Stimulated activated CD8-positive, alpha-beta memory T cell treated with anti-CD3 and anti-CD28 coated beads, Interleukin-7, amount 100 ng/mL, for 48 hours (primary cell): Measurements from ENCODE around the gene SESN2.
"Not testable (repeated sequence)": the region's sequence is repeated elsewhere in the genome, so short reads cannot be mapped to it uniquely, and the experiment has no call there.

Experiments
- DNase-seq, 2 donors: peaks; one replicate each; pipeline ENCODE4 v3.0.0-alpha.2; 2020; ENCODE audit warnings: low read depth in 1 of 2; ENCODE audit errors: extremely low read depth in 1 of 2

SESN2 gene

DNA sequence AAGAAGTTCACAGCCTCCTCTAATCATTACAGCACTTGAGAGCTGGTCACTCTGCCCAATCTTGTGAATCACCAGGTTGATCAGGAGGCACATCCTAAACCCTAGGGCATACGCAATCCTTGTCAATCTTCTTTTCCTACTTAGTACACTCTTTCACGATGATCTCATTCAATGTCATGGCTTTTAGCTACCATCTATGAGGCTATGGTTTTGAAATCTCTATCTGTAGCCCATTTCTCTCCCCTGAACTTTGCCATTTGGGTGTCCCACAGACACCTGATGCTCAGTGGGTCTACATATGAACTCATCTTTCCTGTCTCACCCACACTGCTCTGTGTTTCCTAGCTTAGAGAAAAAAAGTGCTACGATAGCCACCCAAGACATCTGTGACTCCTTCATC lies 67.7 kb downstream of the SESN2 start:
- DNase-seq, result no peak

GRCh38 chr1:28327431-28327830 lies 68.1 kb downstream of the SESN2 start:
- not testable (repeated sequence) for DNase-seq

DNA sequence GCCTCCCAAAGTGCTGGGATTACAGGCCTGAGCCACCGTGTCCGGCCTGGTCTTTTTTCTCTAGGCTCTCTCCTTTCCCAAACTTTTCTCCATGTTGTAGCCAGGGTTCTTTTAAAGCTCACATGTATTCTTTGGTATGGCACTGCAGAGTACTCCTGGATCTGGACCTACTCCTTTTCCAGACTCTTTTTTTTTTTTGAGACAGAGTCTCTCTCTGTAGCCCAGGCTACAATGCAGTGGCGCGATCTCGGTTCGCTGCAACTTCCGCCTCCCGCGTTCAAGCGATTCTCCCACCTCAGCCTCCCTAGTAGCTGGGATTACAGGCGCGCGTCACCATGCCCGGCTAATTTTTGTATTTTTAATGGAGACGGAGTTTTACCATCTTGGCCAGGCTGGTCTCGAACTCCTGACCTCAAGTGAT lies 68.9 kb downstream of the SESN2 start:
- DNase-seq, result no peak

DNA sequence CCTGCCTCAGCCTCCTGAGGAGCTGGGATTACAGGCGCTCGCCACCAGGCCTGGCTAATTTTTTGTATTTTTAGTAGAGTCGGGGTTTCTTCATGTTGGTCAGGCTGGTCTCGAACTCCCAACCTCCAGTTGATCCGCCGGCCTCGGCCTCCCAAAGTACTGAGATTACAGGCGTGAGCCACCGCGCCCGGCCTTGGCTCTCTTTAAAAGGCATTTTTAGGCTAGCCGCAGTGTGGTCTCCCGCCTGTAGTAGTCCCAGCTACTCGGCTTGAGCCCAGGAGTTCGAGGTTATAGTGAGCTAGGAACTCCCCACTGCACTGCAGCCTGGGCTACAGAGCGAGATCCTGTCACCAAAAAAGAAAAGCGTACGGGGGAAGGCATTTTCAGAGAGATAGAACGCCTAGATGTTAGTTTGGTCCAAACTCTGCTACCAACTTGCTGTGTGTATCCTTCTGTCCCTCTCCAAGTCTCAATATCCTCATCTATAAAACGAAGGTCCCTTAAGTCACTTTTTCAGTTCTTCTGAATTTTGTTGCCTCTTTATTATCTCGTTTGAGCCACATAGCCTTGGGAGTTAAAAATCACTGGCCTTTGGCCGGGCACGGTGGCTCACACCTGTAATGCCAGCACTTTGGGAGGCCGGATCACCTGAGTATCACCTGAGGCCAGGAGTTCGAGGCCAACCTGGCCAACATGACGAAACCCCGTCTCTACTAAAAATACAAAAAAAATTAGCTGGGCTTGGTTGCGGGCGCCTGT lies 70.3 kb downstream of the SESN2 start:
- peak in 1 of 2 donors; percentile 11 for DNase-seq
